OCI-LY3 (cell line): ENCODE results near the gene MAB21L4.

ENCODE experiments used
- H2AFZ ChIP-seq: fragments of 200-600, 300-600 bp; shearing (Covaris generic); 2 replicates; pipeline ENCODE4 v1.6.0; 2014; ENCODE audit warnings: antibody characterized with exemption, low read depth, low read length
- H3K27ac ChIP-seq: fragments of 200-600, 300-600 bp; sonication (generic); 2 replicates; pipeline ENCODE4 v1.5.1; 2014; ENCODE audit warnings: mild to moderate bottlenecking, low read length, moderate library complexity, mixed read lengths
- H3K27me3 ChIP-seq: fragments of 200-600, 300-600 bp; sonication (generic); 2 replicates; pipeline ENCODE4 v1.6.1; 2014; ENCODE audit warnings: low read depth, low read length, mixed read lengths
- H3K36me3 ChIP-seq: fragments of 200-600, 300-600 bp; sonication (generic); replicated peaks from 2 replicates; pipeline ENCODE3; 2014; ENCODE audit warnings: low read depth, low read length, mixed read lengths
- H3K4me1 ChIP-seq: fragments of 300-600, 200-600 bp; sonication (generic); 2 replicates; pipeline ENCODE4 v1.6.1; 2014; ENCODE audit warnings: low read length, mixed read lengths
- H3K4me2 ChIP-seq: fragments of 200-600, 300-600 bp; sonication (generic); 2 replicates; pipeline ENCODE4 v1.6.1; 2014; ENCODE audit warnings: low read length, mixed read lengths
- H3K4me3 ChIP-seq: fragments of 300-600, 200-600 bp; sonication (generic); 2 replicates; pipeline ENCODE4 v1.5.1; 2014; ENCODE audit warnings: antibody characterized with exemption, mild to moderate bottlenecking, low read length, moderate library complexity
- H3K79me2 ChIP-seq: fragments of 300-600, 200-600 bp; shearing (Covaris generic); 2 replicates; pipeline ENCODE4 v1.6.1; 2014; ENCODE audit warnings: mild to moderate bottlenecking, low read length, mixed read lengths
- H3K9ac ChIP-seq: fragments of 300-600, 200-600 bp; shearing (Covaris generic); 2 replicates; pipeline ENCODE4 v1.6.0; 2014; ENCODE audit warnings: mild to moderate bottlenecking, low read length, moderate library complexity
- H3K9me3 ChIP-seq: fragments of 200-600, 300-600 bp; shearing (Covaris generic); 2 replicates; pipeline ENCODE4 v1.6.1; 2014; ENCODE audit warnings: low read length, mixed read lengths; ENCODE audit not compliant: insufficient read depth
- H4K20me1 ChIP-seq: fragments of 200-600, 300-600 bp; sonication (generic); 2 replicates; pipeline ENCODE4 v1.6.1; 2016; ENCODE audit warnings: low read length, mixed read lengths; ENCODE audit not compliant: insufficient read depth
- EZH2phosphoT487 ChIP-seq: fragments of 200-600 bp; shearing (Covaris generic); IDR thresholded peaks from 2 replicates; pipeline ENCODE4 v1.6.1; 2018; ENCODE audit warnings: antibody characterized with exemption, mixed run types, low read depth
- TF ChIP-seq, protein P1 (sequence below): fragments of 200-600, 300-600 bp; sonication (generic); IDR thresholded peaks from 2 replicates; pipeline ENCODE4 v1.5.1; 2014; ENCODE audit warnings: antibody characterized with exemption, low read length, low read depth

Gene MAB21L4

DNA sequence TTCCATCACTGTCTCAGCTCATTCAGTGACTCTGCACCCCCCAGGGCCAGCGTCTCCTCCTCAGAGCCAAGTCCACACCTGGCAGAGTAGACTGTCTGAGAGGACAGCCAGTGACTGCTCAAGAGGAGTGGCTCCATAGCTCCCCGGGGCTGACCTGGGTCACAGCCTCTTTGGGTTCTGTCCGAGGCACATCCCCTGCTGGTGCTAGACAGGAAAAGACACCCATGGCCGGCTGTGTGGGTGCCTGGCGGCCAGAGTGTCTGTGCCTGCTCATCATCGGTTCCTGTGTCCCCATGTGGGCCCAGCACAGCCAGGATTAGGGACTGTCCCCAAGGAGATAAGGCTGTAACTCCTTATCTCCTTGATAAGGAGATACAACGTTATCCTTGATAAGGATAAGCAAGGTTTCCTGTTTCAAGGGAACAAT, 6.7 kb upstream of the MAB21L4 start:
- Histone ChIP-seq H3K4me2 (no peak overlapping the region), H3K79me2 (no peaks in the 10 kb centered on the region), H3K27ac (no peak overlapping the region), H3K27me3 (no peaks in the 10 kb centered on the region), H2AFZ (no peak overlapping the region), H3K36me3 (no peaks in the 10 kb centered on the region), H3K9me3 (no peaks in the 10 kb centered on the region), H4K20me1 (no peaks in the 10 kb centered on the region), H3K9ac (no peak overlapping the region), H3K4me3 (no peak overlapping the region), H3K4me1 (no peaks in the 10 kb centered on the region)
- TF ChIP-seq, protein P1, sequence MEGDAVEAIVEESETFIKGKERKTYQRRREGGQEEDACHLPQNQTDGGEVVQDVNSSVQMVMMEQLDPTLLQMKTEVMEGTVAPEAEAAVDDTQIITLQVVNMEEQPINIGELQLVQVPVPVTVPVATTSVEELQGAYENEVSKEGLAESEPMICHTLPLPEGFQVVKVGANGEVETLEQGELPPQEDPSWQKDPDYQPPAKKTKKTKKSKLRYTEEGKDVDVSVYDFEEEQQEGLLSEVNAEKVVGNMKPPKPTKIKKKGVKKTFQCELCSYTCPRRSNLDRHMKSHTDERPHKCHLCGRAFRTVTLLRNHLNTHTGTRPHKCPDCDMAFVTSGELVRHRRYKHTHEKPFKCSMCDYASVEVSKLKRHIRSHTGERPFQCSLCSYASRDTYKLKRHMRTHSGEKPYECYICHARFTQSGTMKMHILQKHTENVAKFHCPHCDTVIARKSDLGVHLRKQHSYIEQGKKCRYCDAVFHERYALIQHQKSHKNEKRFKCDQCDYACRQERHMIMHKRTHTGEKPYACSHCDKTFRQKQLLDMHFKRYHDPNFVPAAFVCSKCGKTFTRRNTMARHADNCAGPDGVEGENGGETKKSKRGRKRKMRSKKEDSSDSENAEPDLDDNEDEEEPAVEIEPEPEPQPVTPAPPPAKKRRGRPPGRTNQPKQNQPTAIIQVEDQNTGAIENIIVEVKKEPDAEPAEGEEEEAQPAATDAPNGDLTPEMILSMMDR, result no peak
- no peak for TF ChIP-seq EZH2phosphoT487

DNA sequence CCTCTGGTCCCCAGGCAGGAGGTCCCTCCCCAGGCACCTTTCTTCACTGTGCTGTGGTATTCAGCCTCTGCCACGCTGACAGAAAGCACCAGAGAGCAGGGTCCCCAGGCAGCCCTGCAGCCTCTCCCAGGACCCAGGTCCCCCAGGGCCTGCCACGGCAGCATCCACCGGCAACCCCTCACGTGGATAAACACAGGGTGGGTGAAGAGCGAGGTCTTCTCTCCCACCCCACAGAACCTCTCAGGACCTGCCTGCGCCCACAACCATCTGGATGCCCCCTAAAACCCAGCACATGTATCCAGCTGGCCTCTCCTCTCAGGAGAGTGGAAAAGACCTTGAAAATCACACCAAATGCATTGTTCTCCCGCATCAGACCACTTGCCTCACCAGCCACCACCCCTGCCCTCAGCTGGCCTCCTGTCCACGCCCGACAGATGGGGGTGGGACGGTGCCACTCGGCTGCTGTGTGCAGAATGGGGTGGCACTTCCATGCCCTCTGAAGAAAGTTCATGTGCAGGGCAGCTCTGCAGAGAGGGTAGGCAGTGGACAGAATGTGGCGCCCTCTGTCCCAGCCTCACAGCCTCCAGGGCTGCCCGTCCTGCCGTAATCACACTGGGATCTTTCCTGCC, 6.1 kb upstream of the MAB21L4 start:
- Histone ChIP-seq H3K36me3 (no peaks in the 10 kb centered on the region), H3K79me2 (no peaks in the 10 kb centered on the region), H3K9ac (no peak overlapping the region), H3K9me3 (no peaks in the 10 kb centered on the region), H4K20me1 (no peaks in the 10 kb centered on the region), H3K4me2 (no peak overlapping the region), H2AFZ (no peak overlapping the region), H3K27me3 (no peaks in the 10 kb centered on the region), H3K27ac (no peak overlapping the region), H3K4me1 (no peaks in the 10 kb centered on the region), H3K4me3 (no peak overlapping the region)
- TF ChIP-seq, protein P1, result no peak
- TF ChIP-seq EZH2phosphoT487, result no peak

DNA sequence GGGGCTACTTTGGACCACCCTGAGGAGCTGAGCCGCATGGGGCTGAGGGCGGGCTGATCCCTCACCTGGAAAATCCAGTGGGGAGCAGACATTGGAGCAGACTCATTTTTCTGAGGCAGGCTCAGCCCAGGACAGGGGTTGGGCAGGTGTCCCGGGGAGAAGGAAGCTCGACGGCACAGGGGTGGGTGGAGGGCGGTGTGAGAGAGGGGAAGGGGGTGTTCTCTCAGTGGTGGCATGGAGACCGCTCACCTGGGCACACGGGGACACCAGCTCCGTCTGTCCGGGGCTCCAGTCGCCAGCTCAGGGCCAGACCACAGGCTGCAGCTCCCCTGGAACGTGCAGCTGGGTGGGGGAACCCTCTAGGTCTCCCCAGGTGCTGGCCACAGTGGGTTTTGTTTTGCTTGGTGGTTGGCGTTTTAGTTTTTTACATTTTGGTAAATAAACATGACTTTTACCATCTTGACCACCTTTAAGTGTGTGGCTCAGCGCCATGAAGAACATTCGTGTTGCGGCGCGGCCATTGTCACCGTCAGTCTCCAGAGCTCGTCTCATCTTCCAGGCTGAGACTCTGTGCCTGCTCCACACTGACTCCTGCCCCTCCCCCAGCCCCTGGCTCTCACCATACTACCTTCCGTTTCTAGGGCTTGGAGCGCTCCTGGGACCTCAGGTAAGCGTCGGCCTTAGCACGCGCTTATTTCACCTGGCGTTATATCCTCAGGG, 4.3 kb upstream of the MAB21L4 start:
- Histone ChIP-seq H3K36me3 (no peaks in the 10 kb centered on the region), H3K79me2 (no peaks in the 10 kb centered on the region), H3K4me3 (no peak overlapping the region), H3K27me3 (no peaks in the 10 kb centered on the region), H2AFZ (no peak overlapping the region), H3K27ac (no peak overlapping the region), H3K9me3 (no peaks in the 10 kb centered on the region), H3K4me2 (no peak overlapping the region), H4K20me1 (no peaks in the 10 kb centered on the region), H3K9ac (no peak overlapping the region), H3K4me1 (no peaks in the 10 kb centered on the region)
- TF ChIP-seq EZH2phosphoT487, result no peak
- TF ChIP-seq, protein P1, result no peak

DNA sequence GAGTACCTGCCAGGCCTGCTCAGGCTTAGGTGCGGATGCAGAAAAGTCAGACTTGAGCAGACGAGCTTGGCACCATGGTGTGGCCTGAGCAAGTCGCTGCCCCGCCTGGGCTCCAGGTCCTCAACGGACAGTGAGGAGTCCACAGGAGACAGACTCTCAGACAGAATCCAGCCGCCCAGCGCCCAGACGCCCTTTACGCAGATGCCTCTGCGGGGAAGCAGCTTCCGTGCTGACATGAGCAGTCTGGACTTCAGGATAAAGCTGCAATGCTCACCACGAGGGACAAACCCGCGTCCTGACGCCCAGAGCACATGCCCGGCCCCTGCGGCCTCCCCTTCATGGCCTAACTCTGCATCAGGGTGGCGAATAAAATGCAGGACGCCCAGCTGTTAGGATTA, 3.5 kb upstream of the MAB21L4 start:
- H3K27ac ChIP-seq, result no peak overlapping the region
- no peak overlapping the region for H3K4me3 ChIP-seq
- no peaks in the 10 kb centered on the region for H3K36me3 ChIP-seq
- no peak overlapping the region for H3K4me2 ChIP-seq
- no peaks in the 10 kb centered on the region for H3K79me2 ChIP-seq
- no peaks in the 10 kb centered on the region for H3K9me3 ChIP-seq
- H3K27me3 ChIP-seq, result no peaks in the 10 kb centered on the region
- no peak overlapping the region for H3K9ac ChIP-seq
- no peaks in the 10 kb centered on the region for H4K20me1 ChIP-seq
- H2AFZ ChIP-seq, result no peak overlapping the region
- TF ChIP-seq, protein P1, result no peak
- TF ChIP-seq EZH2phosphoT487, result no peak
- no peaks in the 10 kb centered on the region for H3K4me1 ChIP-seq
